ENCODE data around the gene CYYR1.

Gene CYYR1

DNA sequence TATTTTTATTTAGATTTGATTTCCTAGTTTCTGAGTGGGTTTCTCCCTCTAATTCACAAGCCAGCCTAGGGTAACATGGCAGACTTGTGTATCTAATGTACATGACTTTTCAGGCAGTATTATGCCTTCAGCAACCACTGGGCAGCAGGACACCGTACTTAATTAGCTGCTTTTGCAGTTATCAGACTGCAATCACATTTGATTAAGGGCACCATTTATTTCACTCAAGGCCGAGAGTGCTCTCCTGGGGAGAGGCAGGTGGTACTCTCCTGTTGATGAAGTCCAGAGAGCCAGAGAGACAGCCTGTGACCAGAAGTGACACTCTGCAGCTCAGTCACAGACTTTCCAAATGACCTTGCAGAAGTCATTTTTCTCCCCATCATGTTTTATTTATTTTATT, 18.7 kb downstream of the CYYR1 start:
- no peak for DNase-seq (ENCODE audit: low read depth in 2 of 2, low spot score in 1 of 2)

DNA sequence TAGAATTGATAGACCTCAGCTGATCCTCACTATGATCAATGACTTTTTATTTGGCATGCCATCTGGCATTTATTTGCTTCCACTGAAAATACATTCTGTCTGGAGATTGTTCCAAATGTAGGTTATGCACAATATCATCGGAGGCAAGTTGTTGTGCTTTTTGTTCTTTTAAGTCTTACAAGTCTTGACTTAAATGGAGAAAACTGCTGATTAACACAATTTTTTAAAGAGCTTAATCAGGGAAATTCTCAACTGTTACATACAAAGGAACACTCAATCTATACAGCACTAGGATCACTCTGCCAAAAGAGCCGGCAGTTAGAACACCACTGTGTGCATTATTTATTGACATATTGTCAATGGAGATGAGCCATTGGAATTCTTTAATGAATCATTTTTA, 19.2 kb downstream of the CYYR1 start:
- no peak for DNase-seq (ENCODE audit: low read depth in 2 of 2, low spot score in 1 of 2)

DNA sequence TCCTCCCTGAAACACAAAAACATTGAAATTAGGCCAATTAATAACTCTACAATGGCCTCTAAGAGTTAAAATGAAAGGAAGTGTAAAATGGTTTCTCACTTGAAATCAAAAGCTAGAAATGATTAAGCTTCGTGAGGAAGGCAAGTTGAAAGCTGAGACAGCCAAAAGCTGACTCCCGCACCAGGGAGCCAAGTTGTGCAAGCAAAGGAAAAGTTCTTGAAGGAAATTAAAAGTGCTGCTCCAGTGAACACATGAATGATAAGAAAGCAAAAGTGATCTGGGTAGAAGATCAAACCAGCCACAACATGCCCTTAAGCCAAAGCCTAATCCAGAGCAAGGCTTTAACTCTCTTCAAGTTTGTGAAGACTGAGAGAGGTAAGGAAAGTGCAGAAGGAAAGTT, 22.8 kb downstream of the CYYR1 start:
- DNase-seq (ENCODE audit: low read depth in 2 of 2, low spot score in 1 of 2): no peak

DNA sequence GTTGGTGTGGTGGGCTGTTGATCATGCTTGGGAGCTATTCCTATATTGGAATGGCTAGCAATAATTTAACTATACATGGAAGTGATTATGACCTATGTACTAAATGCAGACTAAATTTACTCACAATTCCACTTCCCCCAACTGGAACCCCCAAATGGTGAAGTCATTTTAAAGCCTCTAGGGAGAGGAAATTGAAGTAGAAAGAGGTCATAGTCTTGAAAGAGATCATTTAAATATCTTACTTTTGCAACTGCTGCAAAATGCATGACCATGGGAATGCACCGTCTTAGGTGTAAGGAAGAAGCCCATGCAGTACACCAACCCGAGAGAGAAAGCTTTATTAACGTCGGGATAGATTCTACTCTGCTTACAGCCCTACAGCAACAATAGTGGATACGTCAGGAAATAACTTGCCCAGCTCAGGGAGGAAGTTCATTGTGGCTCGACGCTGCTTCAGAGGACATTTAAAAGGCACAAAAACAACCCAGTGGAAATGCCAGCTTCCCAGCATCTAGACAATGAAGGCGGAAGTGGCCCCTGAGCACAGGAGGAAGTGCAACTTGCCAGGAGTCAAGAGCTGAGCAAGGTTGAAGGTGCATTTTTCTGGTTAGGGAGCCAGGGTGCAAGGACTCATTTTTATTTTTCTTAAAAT, 26.5 kb downstream of the CYYR1 start:
- no peak for DNase-seq (ENCODE audit: low read depth in 2 of 2, low spot score in 1 of 2)

DNA sequence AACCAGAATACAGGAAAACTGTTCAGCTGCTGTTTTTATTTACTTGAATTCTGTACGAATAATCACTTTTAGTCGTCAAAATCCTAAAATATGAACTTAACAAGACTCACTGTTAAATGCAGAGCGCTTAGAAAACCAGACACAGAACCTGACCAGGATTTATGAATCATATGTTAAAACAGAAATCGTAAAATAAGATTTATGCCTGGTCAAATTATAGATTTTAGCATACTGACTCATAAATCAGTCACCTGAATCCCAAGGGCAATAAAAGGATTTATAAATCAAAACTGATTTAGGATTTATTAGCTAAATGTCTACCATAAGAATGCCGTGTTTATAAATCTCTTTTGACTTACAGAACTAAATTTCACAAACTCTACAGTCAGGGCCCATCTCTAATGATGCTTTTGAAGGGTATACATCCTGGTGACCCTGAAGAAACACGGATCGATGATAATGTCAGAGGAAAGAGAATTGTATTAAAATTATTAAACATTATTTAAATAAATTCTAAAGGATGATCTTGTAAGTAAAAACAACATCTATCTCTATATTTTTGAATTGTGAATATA, 28.8 kb downstream of the CYYR1 start:
- no peak for DNase-seq (ENCODE audit: low read depth in 2 of 2, low spot score in 1 of 2)

DNA sequence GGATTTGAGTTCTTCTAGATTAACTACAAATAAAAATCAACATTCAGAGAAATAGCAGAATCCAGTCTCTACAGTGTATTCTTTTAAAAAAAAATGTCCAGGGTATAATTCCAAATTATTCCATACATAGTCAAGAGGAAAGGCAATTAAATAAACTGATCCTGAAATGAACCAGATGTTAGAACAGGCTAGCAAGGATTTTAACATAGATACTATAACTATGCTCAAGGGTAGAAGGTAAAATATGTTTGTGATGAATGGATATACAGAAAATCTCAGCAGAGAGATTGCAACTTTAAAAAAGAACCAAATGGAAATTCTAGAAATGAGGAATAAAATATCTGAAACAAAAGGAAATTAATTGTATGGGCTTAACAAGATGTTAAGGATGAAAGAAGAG, 32.4 kb downstream of the CYYR1 start:
- no peak for DNase-seq (ENCODE audit: low read depth in 2 of 2, low spot score in 1 of 2)

DNA sequence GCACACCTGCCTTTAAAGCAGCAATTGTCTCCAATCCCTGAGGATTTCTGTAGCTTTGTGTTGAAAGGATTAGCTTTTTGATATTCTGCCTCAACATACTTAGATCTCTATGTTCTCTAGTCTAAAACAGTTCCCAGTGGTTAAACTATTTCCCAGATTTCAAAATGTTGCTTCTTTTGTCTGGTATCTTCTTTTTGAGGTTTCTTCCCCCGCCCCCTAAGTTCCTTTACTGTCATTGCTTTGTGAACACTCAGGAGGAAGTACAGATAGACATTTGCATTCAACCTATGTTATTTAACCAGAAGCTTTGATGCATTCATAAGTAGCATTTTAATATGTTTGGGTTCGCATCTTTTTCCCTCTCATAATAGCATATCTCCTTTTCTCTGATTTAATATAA, 33.5 kb downstream of the CYYR1 start:
- DNase-seq (ENCODE audit: low read depth in 2 of 2, low spot score in 1 of 2): no peak

DNA sequence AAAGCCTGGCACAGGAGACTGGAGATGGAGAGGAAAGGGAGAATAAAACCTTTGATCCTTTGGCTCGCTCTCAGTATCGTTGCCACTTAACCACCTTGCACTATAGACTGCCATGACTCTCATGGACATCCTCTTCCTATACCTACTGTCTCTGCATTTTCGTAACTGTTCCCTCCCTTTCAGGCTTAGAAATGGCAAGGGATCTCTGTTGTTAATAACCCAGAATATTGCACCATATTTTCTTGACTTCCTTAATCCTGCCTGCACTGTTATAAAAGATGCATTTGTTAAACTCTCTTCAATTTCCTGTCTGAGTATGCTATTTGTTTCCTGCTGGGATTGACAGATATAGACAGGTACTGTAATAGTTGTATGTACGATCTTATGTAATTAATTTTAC, 38.6 kb downstream of the CYYR1 start:
- no peak for DNase-seq (ENCODE audit: low read depth in 2 of 2, low spot score in 1 of 2)

DNA sequence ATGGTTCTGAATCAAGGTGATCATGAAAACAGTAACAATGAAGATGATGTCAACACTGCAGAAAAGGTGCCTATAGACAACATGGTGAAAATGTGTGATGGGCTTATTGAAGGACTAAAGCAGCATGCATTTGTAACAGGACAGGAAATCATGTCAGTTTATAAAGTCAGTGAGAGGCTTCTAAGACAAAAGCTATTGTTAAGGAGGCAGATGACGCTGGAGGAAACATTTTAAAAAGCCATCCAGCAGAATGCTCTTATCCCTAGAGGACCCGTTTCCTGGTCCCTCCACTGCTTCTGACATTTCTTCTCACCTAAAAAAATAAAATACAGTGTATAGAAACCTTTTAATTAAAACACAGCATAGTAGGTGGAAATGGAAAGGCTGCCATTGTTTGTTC, 40.9 kb downstream of the CYYR1 start:
- no peak for DNase-seq (ENCODE audit: low read depth in 2 of 2, low spot score in 1 of 2)

DNA sequence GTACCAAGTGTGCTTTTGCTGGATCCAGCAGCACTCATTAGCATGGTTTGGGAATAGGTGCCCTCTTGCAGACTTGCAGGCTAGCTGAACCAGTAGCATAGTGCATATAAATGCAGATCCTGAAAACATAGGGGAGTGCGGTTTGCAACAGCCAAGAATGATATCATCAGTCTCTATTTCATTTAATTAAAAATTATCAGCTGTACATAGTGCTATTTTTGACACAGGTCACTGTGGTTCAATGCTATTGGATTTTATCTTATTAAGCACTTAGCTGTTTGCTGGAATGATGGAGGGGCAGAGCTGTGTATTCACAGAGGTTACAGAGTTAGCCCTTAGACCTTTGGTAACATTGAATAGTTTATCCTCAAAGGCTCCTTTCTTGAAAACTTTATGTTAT, 43.6 kb downstream of the CYYR1 start:
- DNase-seq (ENCODE audit: low read depth in 2 of 2, low spot score in 1 of 2): no peak

DNA sequence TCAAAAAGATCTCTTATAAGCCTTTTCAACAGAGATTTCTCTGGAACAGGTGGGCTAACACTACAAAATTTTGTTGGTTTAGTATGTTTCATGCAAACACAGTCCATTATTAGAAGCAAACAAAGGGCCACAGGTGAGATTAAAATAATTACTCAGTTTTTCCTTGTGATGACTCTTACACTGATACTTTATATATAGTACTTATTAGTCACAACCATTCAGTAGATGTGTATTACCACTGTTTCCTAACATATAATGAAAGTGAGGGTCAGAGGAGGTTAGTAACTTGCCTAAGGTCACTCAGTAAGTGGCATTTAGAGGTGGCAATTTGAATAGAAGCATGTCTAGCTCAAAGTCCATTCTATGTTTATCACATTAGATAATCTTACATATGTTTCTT, 44.2 kb downstream of the CYYR1 start:
- no peak for DNase-seq (ENCODE audit: low read depth in 2 of 2, low spot score in 1 of 2)

DNA sequence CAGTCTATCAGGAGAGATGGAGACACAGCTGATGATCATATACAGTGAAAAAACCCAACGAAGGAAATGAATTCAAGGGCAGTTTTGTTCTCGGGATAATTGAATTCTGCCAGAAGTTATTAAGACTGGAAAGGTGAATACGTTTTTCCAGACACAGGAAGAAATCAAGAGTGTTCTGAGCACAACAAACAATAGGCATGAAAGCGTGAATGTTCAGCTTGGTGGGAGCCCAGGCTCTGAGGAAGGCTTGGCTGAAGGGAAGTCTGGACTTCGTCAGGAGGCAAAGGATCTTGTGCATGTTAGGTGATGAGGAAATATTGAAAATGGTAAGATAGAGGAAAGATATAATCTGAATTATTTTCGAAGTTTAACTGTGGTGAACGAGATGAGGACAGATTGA, 50.4 kb downstream of the CYYR1 start:
- no peak for DNase-seq (ENCODE audit: low read depth in 2 of 2, low spot score in 1 of 2)

DNA sequence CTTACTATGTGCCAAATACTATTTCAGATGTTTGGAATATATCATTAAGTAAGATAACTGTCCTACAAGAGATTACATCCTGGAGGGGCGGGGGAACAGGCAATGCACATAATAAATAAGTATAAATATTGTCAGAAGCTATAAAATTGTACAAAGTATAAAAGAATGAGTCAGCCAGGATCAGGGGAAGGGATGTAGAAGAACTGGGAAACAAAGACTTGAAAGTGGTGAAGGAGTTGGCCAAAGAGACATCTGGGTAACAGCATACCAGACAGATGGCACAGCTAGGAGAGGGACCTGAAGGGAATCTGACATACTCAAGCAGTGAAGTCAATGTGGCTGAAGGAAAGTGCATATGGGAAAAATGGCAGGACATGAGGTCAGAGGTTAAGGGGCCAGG, 53.9 kb downstream of the CYYR1 start:
- no peak for DNase-seq (ENCODE audit: low read depth in 2 of 2, low spot score in 1 of 2)

DNA sequence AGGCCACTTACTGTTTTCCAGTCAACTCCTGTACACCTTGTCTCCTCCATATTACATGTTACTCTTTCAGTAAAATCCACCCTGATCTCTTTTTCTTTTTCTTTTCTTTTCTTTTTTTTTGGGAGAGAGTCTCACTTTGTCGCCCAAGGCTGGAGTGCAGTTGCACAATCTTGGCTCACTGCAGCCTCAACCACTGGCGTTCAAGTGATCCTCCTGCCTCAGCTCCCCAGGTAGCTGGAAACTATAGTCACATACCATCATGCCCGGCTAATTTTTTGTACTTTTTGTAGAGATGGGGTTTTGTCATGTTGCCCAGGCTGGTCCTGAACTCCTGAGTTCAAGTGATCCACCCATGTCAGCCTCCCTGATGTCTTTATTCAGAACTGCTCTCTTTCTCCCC, 57.8 kb downstream of the CYYR1 start:
- DNase-seq (ENCODE audit: low read depth in 2 of 2, low spot score in 1 of 2): no peak

DNA sequence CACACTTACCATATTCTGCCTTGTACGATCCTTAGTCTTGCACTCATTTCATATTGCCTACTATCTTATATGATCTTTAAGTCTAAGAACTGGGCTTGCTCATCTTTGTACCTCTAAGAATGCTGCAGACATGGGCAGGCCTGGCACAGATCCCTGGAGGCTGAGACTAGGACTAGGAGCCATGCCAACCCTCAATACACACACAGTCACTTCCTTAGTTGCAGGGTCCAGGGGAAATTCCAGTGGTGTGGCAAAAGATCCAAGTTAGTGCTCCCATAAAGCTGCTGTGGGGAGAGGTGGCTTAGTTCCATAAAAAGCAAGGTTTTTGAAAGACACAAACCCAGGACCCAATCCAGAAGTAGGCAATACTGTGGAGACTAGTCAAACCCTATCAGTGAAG, 59.9 kb downstream of the CYYR1 start:
- no peak for DNase-seq (ENCODE audit: low read depth in 2 of 2, low spot score in 1 of 2)

DNA sequence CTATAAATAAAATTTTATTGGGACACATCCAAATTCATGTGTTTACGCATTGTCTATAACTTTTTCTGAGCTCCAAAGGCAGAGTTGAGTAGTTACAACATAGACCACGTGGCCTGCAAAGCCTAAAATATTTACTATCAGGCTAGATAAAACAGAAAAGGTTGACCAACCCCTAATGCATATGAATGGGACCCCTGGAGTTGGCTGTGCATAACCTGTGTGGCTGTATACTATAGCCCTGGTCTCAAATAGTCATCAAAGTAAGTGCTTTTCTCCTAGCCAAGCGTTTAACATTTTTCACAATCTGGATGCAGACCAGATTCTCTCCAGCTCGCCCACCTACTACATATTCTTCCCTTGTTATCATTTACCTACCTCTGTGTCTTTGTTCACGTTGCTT, 60.4 kb downstream of the CYYR1 start:
- DNase-seq (ENCODE audit: low read depth in 2 of 2, low spot score in 1 of 2): no peak

DNA sequence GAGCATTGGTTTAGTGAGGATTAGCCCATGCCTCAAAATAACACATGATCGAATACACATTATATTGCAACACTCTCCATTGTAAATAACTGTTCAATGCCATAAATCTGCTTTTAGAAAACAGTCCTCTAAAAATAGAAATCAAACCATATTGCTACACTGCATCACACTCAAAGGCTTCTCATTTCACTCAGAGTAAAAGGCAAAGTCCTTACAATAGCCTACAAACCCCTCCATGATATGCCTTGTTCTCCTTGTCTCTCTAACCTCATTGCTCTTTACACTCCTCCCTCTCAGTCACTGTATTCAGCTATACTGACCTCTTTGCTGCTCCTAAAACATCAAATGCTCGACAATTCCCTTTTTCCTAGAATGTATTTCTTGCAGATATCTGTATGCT, 64.2 kb downstream of the CYYR1 start:
- DNase-seq (ENCODE audit: low read depth in 2 of 2, low spot score in 1 of 2): no peak

DNA sequence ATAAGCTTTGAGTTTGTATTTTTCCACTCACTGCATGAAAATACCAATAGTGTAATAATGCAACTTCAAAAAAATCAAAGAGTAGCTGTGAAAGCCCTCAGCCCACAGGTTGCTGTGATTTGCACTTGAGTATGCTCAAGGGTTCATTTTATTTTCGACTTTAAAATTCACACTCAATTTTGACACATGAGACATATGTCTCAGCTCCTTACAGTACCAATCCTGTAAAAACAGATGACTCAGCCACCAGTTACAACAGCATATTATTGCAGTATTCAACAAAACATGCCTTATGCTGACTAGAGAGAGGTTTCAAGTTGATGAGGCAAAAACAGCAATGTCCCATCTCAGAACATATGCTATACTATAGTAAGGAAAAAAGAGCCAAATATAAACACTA, 66.1 kb downstream of the CYYR1 start:
- no peak for DNase-seq (ENCODE audit: low read depth in 2 of 2, low spot score in 1 of 2)

DNA sequence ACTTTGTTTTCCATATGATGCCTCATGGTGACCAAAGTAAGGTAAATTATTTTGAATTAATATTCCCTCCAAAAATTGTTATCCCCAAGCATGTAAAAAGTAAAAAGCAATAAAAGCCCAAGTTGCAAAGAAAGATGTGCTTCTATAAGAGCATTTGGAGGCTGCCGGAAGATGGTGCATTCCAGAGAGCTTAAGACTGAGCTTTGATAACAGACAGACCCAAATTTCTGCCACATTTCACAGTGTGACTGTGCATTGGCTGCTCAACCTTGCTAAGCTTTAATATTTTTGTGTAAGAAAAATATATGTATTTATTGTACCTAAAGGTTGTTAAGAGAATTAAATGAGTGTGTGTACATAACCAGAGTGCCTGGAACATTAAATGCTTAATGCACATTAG, 67.9 kb downstream of the CYYR1 start:
- no peak for DNase-seq (ENCODE audit: low read depth in 2 of 2, low spot score in 1 of 2)

DNA sequence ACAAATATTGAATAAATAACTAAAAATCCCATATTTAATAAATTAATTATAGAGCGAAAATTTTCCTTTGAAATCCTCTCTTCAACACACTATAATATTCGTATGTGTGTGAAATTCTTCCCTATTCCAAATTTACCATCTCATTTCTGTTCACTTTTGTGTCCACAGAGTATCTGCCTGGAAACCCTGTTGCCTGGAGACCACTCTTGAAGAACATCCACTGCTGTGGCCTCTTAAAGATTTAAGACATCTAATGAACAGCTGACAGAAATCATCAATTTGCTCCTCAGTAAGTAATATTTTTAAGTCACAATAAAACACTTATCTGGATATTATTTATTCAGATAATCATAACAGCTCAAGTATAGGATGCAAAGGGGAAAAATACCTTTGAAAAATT, 69.7 kb downstream of the CYYR1 start:
- DNase-seq (ENCODE audit: low read depth in 2 of 2, low spot score in 1 of 2): no peak

DNA sequence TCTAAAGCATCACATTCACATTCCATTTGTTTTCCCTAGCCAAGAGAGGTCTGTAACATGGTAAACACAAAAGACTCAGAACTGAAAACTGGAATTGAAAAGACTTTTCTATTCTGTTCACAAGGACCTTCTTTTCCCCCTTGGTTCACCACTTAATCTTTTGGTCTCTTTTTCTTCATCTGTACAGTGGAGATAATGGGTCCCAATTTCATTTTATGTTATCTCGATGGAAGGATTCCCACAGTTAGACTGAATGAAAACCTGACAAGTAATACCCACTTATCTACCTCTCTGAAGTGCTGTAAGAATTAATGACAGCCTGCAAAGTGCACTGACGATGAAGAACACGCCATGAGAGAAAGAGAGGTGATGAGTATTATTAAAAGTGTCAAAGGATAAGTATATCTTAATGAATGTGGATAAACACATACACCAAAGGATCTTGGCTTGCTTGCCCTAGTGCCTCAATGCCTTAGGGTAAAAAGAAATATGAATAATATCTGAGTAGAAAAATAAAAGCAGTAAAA, 71.5 kb downstream of the CYYR1 start:
- no peak for DNase-seq (ENCODE audit: low read depth in 2 of 2, low spot score in 1 of 2)

DNA sequence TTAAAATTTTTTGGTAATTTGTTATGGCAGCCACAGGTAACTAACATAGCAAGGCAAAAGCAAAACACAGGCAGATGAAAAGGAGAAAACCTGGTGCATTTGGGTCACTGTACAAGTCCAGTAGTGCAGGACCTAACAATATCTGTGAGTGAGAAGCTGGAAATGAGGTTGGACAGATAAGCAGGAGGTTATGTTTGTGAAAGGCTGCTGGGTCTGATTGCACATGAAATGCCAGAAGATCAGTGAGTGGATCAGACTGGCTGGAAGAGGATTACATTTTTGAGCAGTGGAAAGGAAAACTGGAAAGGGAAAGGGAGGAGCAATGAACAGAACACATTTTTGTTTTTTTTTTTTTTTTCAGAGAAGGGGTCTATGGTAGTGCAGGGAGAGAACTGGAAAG, 73.6 kb downstream of the CYYR1 start:
- DNase-seq (ENCODE audit: low read depth in 2 of 2, low spot score in 1 of 2): no peak

DNA sequence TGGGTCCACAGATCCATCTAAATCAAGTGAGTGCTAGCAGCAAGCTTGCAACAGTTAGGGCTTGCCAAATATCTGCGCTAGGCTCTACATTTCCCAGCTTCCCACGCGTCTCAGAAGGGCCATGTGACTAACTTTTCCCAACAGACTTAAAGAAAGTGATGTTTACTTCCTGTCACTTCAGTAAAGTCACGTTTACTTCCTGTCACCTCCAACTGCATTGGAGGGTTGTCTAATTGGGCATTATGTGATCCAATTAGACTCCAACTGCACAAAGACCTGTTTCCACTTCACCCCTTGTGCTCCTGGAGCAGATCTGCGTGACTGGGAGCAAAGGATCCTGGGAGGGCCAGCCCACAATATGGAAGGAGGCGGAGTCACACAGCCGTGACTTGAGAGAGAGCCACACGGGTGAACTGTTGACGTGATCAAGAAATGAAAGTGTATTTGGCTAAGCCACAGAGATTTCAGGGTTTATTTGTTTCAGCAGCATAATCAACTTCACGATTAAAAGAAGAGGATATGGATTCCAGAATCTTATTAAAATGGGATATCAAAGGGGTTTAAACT, 77.7 kb downstream of the CYYR1 start:
- DNase-seq (ENCODE audit: low read depth in 2 of 2, low spot score in 1 of 2): no peak
